GM19240 (cell line): ENCODE results near the gene CRACR2B.

Experiments
- DNase-seq: peaks from one replicate; pipeline ENCODE4 v3.0.0; 2011; ENCODE audit warnings: low spot score; ENCODE audit not compliant: insufficient read length

Gene CRACR2B

GRCh38 chr11:827897-828192, at the start of gene CRACR2B:
CRACR2B (plus strand) TSS chr11:827919; CDS start chr11:828608, 689 bp downstream.
- no peak for DNase-seq

- no peak for DNase-seq
These were observed 48.5 kb upstream of the CRACR2B start for GRCh38 chr11:778976-779954.

- no peak for DNase-seq
These were observed 47.7 kb upstream of the CRACR2B start for GRCh38 chr11:779955-780532.

GRCh38 chr11:782264-783174, 45.2 kb upstream of the CRACR2B start:
- DNase-seq: no peak

- no peak for DNase-seq
These were observed 44.1 kb upstream of the CRACR2B start for GRCh38 chr11:783581-784015.

GRCh38 chr11:786235-787083, 41.3 kb upstream of the CRACR2B start:
- no peak for DNase-seq

- DNase-seq: no peak
These were observed 40.5 kb upstream of the CRACR2B start for GRCh38 chr11:787084-787675.

GRCh38 chr11:788009-788640, 39.6 kb upstream of the CRACR2B start:
- DNase-seq: no peak

- DNase-seq: no peak
These were observed 38.5 kb upstream of the CRACR2B start for GRCh38 chr11:788953-789940.

GRCh38 chr11:789943-790342, 37.8 kb upstream of the CRACR2B start, which contains the start of gene CEND1:
CEND1 (minus strand) TSS chr11:790090; CDS start chr11:788576, 1,514 bp downstream.
- DNase-seq: no peak

GRCh38 chr11:790721-791564, 36.8 kb upstream of the CRACR2B start:
- no peak for DNase-seq

- no peak for DNase-seq
These were observed 35.8 kb upstream of the CRACR2B start for GRCh38 chr11:791658-792534.

GRCh38 chr11:792535-792821, 35.2 kb upstream of the CRACR2B start:
- DNase-seq: no peak

GRCh38 chr11:792873-793272, 34.8 kb upstream of the CRACR2B start:
- no peak for DNase-seq

- no peak for DNase-seq
These were observed 34.2 kb upstream of the CRACR2B start for GRCh38 chr11:793556-793955.

GRCh38 chr11:794013-794765, 33.5 kb upstream of the CRACR2B start:
- DNase-seq: no peak
